Neural cell (in vitro differentiated cells): ENCODE results near the gene BLVRB. TPM values are rescaled to one million over a fixed set of nuclear protein-coding genes. Genes with fewer than 3 reads are reported as not detected.

Experiments used
- H2AFZ ChIP-seq: fragments of 200-600, 300-800 bp; sonication (generic), shearing (Covaris generic); 2 replicates; pipeline ENCODE4 v1.6.0; 2014; ENCODE audit warnings: low read depth, mild to moderate bottlenecking, antibody characterized with exemption, low read length, moderate library complexity
- H3F3A ChIP-seq: fragments of 200-600 bp; shearing (Covaris generic); 2 replicates; pipeline ENCODE4 v1.6.1; 2016; ENCODE audit warnings: mild to moderate bottlenecking, moderate library complexity, mixed read lengths, antibody characterized with exemption, low read length; ENCODE audit not compliant: insufficient read depth, poor library complexity, severe bottlenecking
- H3K27ac ChIP-seq: fragments of 200-600, 300-800 bp; sonication (generic), shearing (Covaris generic); 2 replicates; pipeline ENCODE4 v1.5.1; 2014; ENCODE audit warnings: mild to moderate bottlenecking, low read length, moderate library complexity
- H3K27me3 ChIP-seq: fragments of 300-800, 200-600 bp; sonication (generic), shearing (Covaris generic); 2 replicates; pipeline ENCODE4 v1.6.0; 2014; ENCODE audit warnings: mild to moderate bottlenecking, low read depth, low read length, moderate library complexity; ENCODE audit not compliant: insufficient read depth
- H3K36me3 ChIP-seq: fragments of 300-800, 200-600 bp; sonication (generic), shearing (Covaris generic); 2 replicates; pipeline ENCODE4 v1.5.1; 2014; ENCODE audit warnings: mild to moderate bottlenecking, antibody characterized with exemption, low read length, moderate library complexity; ENCODE audit not compliant: insufficient read depth
- H3K4me2 ChIP-seq: fragments of 300-800, 200-600 bp; sonication (generic), shearing (Covaris generic); 2 replicates; pipeline ENCODE4 v1.6.0; 2014; ENCODE audit warnings: mild to moderate bottlenecking, low read length
- H3K4me3 ChIP-seq: fragments of 300-800, 200-600 bp; sonication (generic), shearing (Covaris generic); 2 replicates; pipeline ENCODE4 v1.5.1; 2014; ENCODE audit warnings: mild to moderate bottlenecking, low read length, moderate library complexity
- H3K79me2 ChIP-seq: fragments of 200-600 bp; shearing (Covaris generic); replicated peaks from 2 replicates; pipeline ENCODE4 v1.6.0; 2014; ENCODE audit warnings: mild to moderate bottlenecking, low read length, moderate library complexity; ENCODE audit not compliant: insufficient read depth
- H3K9ac ChIP-seq: fragments of 300-800, 200-600 bp; sonication (generic), shearing (Covaris generic); 2 replicates; pipeline ENCODE4 v1.6.1; 2016; ENCODE audit warnings: mild to moderate bottlenecking, low read length, mixed read lengths
- H3K9me2 ChIP-seq: fragments of 200-600 bp; shearing (Covaris generic); 2 replicates; pipeline ENCODE4 v1.6.1; 2016; ENCODE audit warnings: mild to moderate bottlenecking, low read length, mixed read lengths; ENCODE audit not compliant: insufficient read depth
- H3K9me3 ChIP-seq: fragments of 200-600, 300-800 bp; sonication (generic), shearing (Covaris generic); 2 replicates; pipeline ENCODE4 v1.6.1; 2016; ENCODE audit warnings: mild to moderate bottlenecking, mixed run types, low read length, moderate library complexity, mixed read lengths
- H4K20me1 ChIP-seq: fragments of 200-600 bp; shearing (Covaris generic); 2 replicates; pipeline ENCODE4 v1.6.1; 2016; ENCODE audit warnings: mild to moderate bottlenecking, mixed run types; ENCODE audit not compliant: insufficient read depth
- EP300 ChIP-seq: fragments of 450-650 bp; conservative IDR thresholded peaks from 2 replicates; pipeline ENCODE4 v1.6.1; 2014; ENCODE audit warnings: antibody characterized with exemption, mild to moderate bottlenecking, moderate library complexity; ENCODE audit not compliant: poor library complexity, severe bottlenecking
- EZH2 ChIP-seq: fragments of 200-600, 300-800 bp; shearing (Covaris generic), sonication (generic); IDR thresholded peaks from 2 replicates; pipeline ENCODE4 v1.6.1; 2014; ENCODE audit warnings: antibody characterized with exemption, low read length, borderline replicate concordance, mild to moderate bottlenecking; ENCODE audit not compliant: insufficient read depth, poor library complexity, severe bottlenecking
- MXI1 ChIP-seq: fragments of 450-650 bp; conservative IDR thresholded peaks from 2 replicates; pipeline ENCODE4 v1.6.1; 2014; ENCODE audit warnings: antibody characterized with exemption, mild to moderate bottlenecking; ENCODE audit not compliant: poor library complexity, severe bottlenecking
- POLR2AphosphoS5 ChIP-seq: IDR thresholded peaks from 2 replicates; pipeline ENCODE4 v1.6.1; 2012
- RAD21 ChIP-seq: fragments of 450-650 bp; conservative IDR thresholded peaks from 2 replicates; pipeline ENCODE4 v1.6.1; 2014; ENCODE audit warnings: antibody characterized with exemption, mild to moderate bottlenecking, moderate library complexity
- REST ChIP-seq: IDR thresholded peaks from 2 replicates; pipeline ENCODE4 v1.6.1; 2012; ENCODE audit warnings: borderline replicate concordance
- SMC3 ChIP-seq: fragments of 450-650 bp; conservative IDR thresholded peaks from 2 replicates; pipeline ENCODE4 v1.6.1; 2014; ENCODE audit warnings: antibody characterized with exemption, mild to moderate bottlenecking, moderate library complexity; ENCODE audit not compliant: poor library complexity
- TAF1 ChIP-seq: IDR thresholded peaks from 2 replicates; pipeline ENCODE4 v1.6.1; 2012; ENCODE audit warnings: low read depth
- polyA plus RNA-seq: library from polyadenylated mRNA; depleted of rRNA; stranded (reverse); fragments of >200 nt; gene quantifications from 2 replicates; pipeline ENCODE4 v1.2.3, GENCODE V29; 2014
- TF ChIP-seq, protein P1 (sequence below): fragments of 450-650 bp; IDR thresholded peaks from 2 replicates; pipeline ENCODE4 v1.5.1; 2014; ENCODE audit warnings: antibody characterized with exemption, mild to moderate bottlenecking, moderate library complexity; ENCODE audit not compliant: poor library complexity, severe bottlenecking

Gene BLVRB
- polyA plus RNA-seq, 1 donor from 2014 or later: 9.9 TPM

DNA sequence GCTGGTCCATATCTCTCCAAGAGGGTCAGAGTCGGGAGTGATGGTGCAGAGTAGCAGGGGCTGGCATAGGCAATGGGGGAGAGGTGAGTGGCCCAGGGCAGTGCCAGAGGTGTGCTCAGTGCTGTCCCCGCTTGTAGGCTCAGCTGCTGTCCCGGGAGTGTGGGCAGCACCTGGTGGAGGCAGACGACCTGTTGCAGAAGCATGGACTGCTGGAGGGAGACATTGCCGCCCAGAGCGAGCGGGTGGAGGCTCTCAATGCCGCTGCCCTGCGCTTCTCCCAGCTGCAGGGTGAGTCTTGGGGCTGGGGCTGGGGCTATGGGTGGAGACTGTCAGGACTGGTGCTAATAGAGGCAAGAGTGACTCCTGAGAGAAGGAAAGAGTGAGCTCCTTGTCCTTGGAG is 40.6 kb upstream of the BLVRB start:
- H3K9me2 ChIP-seq: no peaks in the 10 kb centered on the region
- no peak overlapping the region for H3K4me3 ChIP-seq
- H3K36me3 ChIP-seq: no peaks in the 10 kb centered on the region
- H3K27ac ChIP-seq: no peak overlapping the region
- H2AFZ ChIP-seq: no peak overlapping the region
- H3K27me3 ChIP-seq: no peaks in the 10 kb centered on the region
- no peaks in the 10 kb centered on the region for H3K79me2 ChIP-seq
- H3K4me2 ChIP-seq: no peak overlapping the region
- no peak overlapping the region for H3K9ac ChIP-seq
- TF ChIP-seq EZH2 (no peak), POLR2AphosphoS5 (no peak), EP300 (no peak), MXI1 (no peak), TAF1 (no peak), REST (no peak), RAD21 (no peak), SMC3 (no peak)
- TF ChIP-seq, protein P1, sequence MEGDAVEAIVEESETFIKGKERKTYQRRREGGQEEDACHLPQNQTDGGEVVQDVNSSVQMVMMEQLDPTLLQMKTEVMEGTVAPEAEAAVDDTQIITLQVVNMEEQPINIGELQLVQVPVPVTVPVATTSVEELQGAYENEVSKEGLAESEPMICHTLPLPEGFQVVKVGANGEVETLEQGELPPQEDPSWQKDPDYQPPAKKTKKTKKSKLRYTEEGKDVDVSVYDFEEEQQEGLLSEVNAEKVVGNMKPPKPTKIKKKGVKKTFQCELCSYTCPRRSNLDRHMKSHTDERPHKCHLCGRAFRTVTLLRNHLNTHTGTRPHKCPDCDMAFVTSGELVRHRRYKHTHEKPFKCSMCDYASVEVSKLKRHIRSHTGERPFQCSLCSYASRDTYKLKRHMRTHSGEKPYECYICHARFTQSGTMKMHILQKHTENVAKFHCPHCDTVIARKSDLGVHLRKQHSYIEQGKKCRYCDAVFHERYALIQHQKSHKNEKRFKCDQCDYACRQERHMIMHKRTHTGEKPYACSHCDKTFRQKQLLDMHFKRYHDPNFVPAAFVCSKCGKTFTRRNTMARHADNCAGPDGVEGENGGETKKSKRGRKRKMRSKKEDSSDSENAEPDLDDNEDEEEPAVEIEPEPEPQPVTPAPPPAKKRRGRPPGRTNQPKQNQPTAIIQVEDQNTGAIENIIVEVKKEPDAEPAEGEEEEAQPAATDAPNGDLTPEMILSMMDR: no peak
- H4K20me1 ChIP-seq: no peaks in the 10 kb centered on the region
- no peaks in the 10 kb centered on the region for H3K9me3 ChIP-seq
- no peaks in the 10 kb centered on the region for H3F3A ChIP-seq

- H3F3A ChIP-seq: no peaks in the 10 kb centered on the region
- no peaks in the 10 kb centered on the region for H4K20me1 ChIP-seq
- H3K27ac ChIP-seq: peak overlapping the region; percentile 28
- H3K36me3 ChIP-seq: no peaks in the 10 kb centered on the region
- no peak overlapping the region for H3K4me2 ChIP-seq
- no peak overlapping the region for H3K9ac ChIP-seq
- H3K27me3 ChIP-seq: no peaks in the 10 kb centered on the region
- no peak overlapping the region for H2AFZ ChIP-seq
- no peaks in the 10 kb centered on the region for H3K9me3 ChIP-seq
- H3K9me2 ChIP-seq: no peaks in the 10 kb centered on the region
- H3K4me3 ChIP-seq: peak overlapping the region; percentile 25
- TF ChIP-seq, protein P1: no peak
- peak; percentile 18 for TF ChIP-seq MXI1
- H3K79me2 ChIP-seq: no peaks in the 10 kb centered on the region
These were observed 37.8 kb upstream of the BLVRB start for GRCh38 chr19:40503320-40503695.
